Right lobe of liver (tissue), 6 donors: ENCODE data around the gene GPC6. TPM values are rescaled to one million over a fixed set of nuclear protein-coding genes. Genes with fewer than 3 reads are reported as not detected.

Experiments
- ATAC-seq, 4 donors: fragments of 200-7000 bp; cut with Tn5 transposase; one replicate each; pipeline ENCODE4 v1.9.1; 2020; ENCODE audit warnings: mild to moderate bottlenecking in 4 of 4, moderate library complexity in 4 of 4
- DNase-seq, 3 donors: peaks; one replicate each; pipeline ENCODE4 v3.0.0-alpha.2; 2020
- H3K27ac ChIP-seq, 3 donors: fragments of 200-600 bp; one replicate each; pipeline ENCODE4 v1.8.0; 2022
- H3K27me3 ChIP-seq, 2 donors: fragments of 200-600 bp; one replicate each; pipeline ENCODE4 v1.8.0; 2022
- H3K36me3 ChIP-seq, 4 donors: fragments of 200-600 bp; sonication (generic) in 1 of 4; one replicate each; pipeline versions ENCODE4 v1.5.1 to v1.8.0; 2017 to 2022; ENCODE audit warnings: control low read depth in 1 of 4
- H3K4me1 ChIP-seq, 4 donors: fragments of 200-600 bp; sonication (generic) in 1 of 4; one replicate each; pipeline versions ENCODE4 v1.5.1 to v1.8.0; 2017 to 2022; ENCODE audit warnings: control low read depth in 1 of 4
- H3K4me3 ChIP-seq, 3 donors: fragments of 200-600 bp; one replicate each; pipeline ENCODE4 v1.8.0; 2022
- H3K9me3 ChIP-seq, 4 donors: fragments of 200-600 bp; sonication (generic) in 1 of 4; one replicate each; pipeline versions ENCODE4 v1.5.1 to v1.8.0; 2017 to 2022; ENCODE audit warnings: control low read depth in 1 of 4
- POLR2A ChIP-seq: fragments of 450-650 bp; IDR thresholded peaks from one replicate; pipeline ENCODE4 v1.6.1; 2017; ENCODE audit warnings: antibody characterized with exemption, mild to moderate bottlenecking
- WGBS: methylation state at CpG from one replicate; pipeline ENCODE4 v1.1.6; 2018; ENCODE audit warnings: low coverage, low lambda C conversion rate; ENCODE audit not compliant: insufficient coverage; ENCODE audit errors: missing lambda C conversion rate; 5-methylcytosine and 5-hydroxymethylcytosine counted together
- intact Hi-C, 2 donors: fragments of 100-400 bp; cut with DNase I; formaldehyde crosslinking; loops; one replicate each; pipeline versions ENCODE4 v1.11.2 to v1.14.1; 2022
- total RNA-seq, 6 experiments: library from RNA; depleted of rRNA in 2 of 6; stranded (reverse); fragments of >200 nt in 2 of 6; fragmentation: NEBNext Ultra II Directional in 3 of 6; extraction: Animal tissue kit (Norgen Biotek cat#: 25700) in 3 of 6; gene quantifications; one replicate each; pipeline versions ENCODE4 v1.1.0 to v1.2.4, GENCODE V29; 2016 to 2023
- TF ChIP-seq, protein P1 (sequence below), 4 donors: fragments of 200-600 bp in 3 of 4; fragments of 450-650 bp in 1 of 4; IDR thresholded peaks; one replicate each; pipeline versions ENCODE4 v1.5.1 to v1.8.0; 2016 to 2022; ENCODE audit warnings: antibody characterized with exemption in 4 of 4, mild to moderate bottlenecking in 2 of 4
- donor health status: DM: no; HTN: yes; CAD: no.
- donor health status: DM: no; HTN: no; CAD: no.
- donor health status: DM: no; HTN: no; CAD: no.
- donor health status: DM: no; HTN: yes; CAD: no.
- donor health status: DM: no; HTN: yes; CAD: no.

Gene GPC6
- total RNA-seq, 6 experiments from 2014 or later, result 18.6 to 30.1 (median 20.2) TPM

DNA sequence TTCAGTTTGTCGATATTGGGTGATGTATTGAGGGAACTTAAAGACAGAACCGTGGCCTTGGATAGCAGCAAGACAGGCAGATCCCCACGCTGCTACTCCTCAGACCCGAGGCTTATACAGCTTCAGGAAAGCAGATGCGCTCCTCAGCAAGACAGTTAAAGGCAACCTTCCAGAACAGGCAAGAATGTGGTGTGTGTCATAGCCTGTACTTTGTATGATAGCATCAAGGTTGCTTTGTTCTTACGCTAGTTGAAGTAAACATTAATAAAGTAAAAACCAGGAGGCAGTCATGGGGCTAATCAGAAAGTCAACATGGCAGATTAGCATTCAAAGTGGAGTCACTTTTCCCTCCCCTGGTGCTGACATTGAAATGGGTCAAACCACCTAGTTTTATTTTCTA is 779.7 kb downstream of the GPC6 start:
- no peak for DNase-seq

GRCh38 chr13:94007072-94007471 is 780.5 kb downstream of the GPC6 start:
- Histone ChIP-seq H3K36me3 (no peaks in the 10 kb centered on the region), H3K9me3 (no peaks in the 10 kb centered on the region), H3K4me1 (no peaks in the 10 kb centered on the region), H3K27me3 (no peaks in the 10 kb centered on the region), H3K27ac (no peak overlapping the region), H3K4me3 (no peak overlapping the region)
- DNase-seq, result no peak
- intact Hi-C loops, result no loop called here
- WGBS, result 98% methylated on average over 5 of the region's 5 CpGs
- ATAC-seq, result no peak
- no peak for TF ChIP-seq POLR2A
- TF ChIP-seq, protein P1, sequence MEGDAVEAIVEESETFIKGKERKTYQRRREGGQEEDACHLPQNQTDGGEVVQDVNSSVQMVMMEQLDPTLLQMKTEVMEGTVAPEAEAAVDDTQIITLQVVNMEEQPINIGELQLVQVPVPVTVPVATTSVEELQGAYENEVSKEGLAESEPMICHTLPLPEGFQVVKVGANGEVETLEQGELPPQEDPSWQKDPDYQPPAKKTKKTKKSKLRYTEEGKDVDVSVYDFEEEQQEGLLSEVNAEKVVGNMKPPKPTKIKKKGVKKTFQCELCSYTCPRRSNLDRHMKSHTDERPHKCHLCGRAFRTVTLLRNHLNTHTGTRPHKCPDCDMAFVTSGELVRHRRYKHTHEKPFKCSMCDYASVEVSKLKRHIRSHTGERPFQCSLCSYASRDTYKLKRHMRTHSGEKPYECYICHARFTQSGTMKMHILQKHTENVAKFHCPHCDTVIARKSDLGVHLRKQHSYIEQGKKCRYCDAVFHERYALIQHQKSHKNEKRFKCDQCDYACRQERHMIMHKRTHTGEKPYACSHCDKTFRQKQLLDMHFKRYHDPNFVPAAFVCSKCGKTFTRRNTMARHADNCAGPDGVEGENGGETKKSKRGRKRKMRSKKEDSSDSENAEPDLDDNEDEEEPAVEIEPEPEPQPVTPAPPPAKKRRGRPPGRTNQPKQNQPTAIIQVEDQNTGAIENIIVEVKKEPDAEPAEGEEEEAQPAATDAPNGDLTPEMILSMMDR (IDR thresholded peaks at IDR 0.05), result no peak

More for the DNA sequence above, 779.7 kb downstream of the GPC6 start:
- Histone ChIP-seq H3K27ac (no peak overlapping the region), H3K4me3 (no peak overlapping the region), H3K27me3 (no peaks in the 10 kb centered on the region), H3K9me3 (no peaks in the 10 kb centered on the region), H3K36me3 (no peaks in the 10 kb centered on the region), H3K4me1 (no peaks in the 10 kb centered on the region)
- 85% methylated on average over 5 of the region's 6 CpGs for WGBS
- intact Hi-C loops, result no loop called here
- ATAC-seq, result no peak
- TF ChIP-seq, protein P1 (IDR thresholded peaks at IDR 0.05), result no peak
- no peak for TF ChIP-seq POLR2A

DNA sequence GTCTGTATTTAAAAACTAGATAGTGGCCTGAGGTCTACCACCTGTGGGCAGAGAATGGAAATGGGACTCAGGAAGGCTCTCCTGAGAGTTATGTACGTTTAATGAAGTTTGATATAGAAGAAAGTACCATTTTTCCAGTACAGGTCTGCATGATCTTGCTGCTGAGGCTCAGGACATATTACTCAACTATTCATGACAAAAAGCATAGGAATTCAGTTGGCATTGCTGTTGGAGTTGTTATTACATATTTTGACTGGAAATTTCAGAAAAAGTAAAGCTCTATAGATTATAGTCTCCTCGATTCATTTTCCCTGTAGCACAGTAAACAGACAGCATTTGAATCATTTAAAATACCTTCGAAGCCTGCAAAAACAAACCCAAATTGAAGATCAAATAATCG is 783.1 kb downstream of the GPC6 start:
- H3K4me3 ChIP-seq, result no peak overlapping the region
- no peak for ATAC-seq
- no peaks in the 10 kb centered on the region for H3K27me3 ChIP-seq
- no peaks in the 10 kb centered on the region for H3K9me3 ChIP-seq
- H3K4me1 ChIP-seq, result no peaks in the 10 kb centered on the region
- no peak overlapping the region for H3K27ac ChIP-seq
- no peaks in the 10 kb centered on the region for H3K36me3 ChIP-seq
- TF ChIP-seq POLR2A, result no peak
- TF ChIP-seq, protein P1 (IDR thresholded peaks at IDR 0.05), result no peak
- 75% methylated on average over 4 of the region's 4 CpGs for WGBS
- intact Hi-C loops, result no loop called here
- no peak for DNase-seq

DNA sequence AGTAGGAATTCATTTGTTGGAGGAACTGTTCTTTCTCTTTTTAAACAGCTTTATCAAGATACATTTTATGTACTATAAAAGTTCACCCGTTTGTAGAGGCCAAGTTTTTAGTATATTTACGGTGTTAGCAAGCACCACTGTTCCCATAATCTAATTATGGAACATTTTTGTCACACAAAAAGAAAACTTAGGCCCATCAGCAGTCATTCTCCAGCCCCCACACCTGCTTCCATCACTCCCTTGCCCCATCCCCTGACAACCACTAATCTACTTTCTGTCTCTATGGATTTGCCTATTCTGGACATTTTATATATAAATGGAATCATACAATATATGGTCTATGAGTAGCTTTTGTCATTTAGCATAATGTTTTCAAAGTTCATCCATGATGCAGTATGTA is 787.9 kb downstream of the GPC6 start:
- Histone ChIP-seq H3K36me3 (no peaks in the 10 kb centered on the region), H3K27me3 (no peaks in the 10 kb centered on the region), H3K4me3 (no peak overlapping the region), H3K9me3 (no peaks in the 10 kb centered on the region), H3K27ac (no peak overlapping the region), H3K4me1 (no peaks in the 10 kb centered on the region)
- no peak for DNase-seq
- no peak for ATAC-seq
- WGBS, result 65% methylated on average over 2 of the region's 2 CpGs
- intact Hi-C loops, result no loop called here
- TF ChIP-seq POLR2A, result no peak
- TF ChIP-seq, protein P1 (IDR thresholded peaks at IDR 0.05), result no peak

- intact Hi-C loops, result no loop called here
- WGBS, result 83% methylated on average over 2 of the region's 2 CpGs
Observed at GRCh38 chr13:94020426-94020825, 793.8 kb downstream of the GPC6 start.

More at GRCh38 chr13:94020426-94020825, 793.8 kb downstream of the GPC6 start:
- TF ChIP-seq, protein P1 (IDR thresholded peaks at IDR 0.05), result no peak
- no peak for TF ChIP-seq POLR2A
- H3K27ac ChIP-seq, result no peak overlapping the region
- H3K36me3 ChIP-seq, result no peaks in the 10 kb centered on the region
- no peak for DNase-seq
- no peak for ATAC-seq
- no peaks in the 10 kb centered on the region for H3K4me1 ChIP-seq
- no peak overlapping the region for H3K4me3 ChIP-seq
- H3K9me3 ChIP-seq, result no peaks in the 10 kb centered on the region
- H3K27me3 ChIP-seq, result no peaks in the 10 kb centered on the region
